CD14-positive monocyte (primary cell): ENCODE data around the gene FBXO24. TPM values are rescaled to one million over a fixed set of nuclear protein-coding genes. Genes with fewer than 3 reads are reported as not detected.
A peak's percentile ranks its signal among the peaks of the same experiment; 100 is the strongest.

ENCODE experiments used
- DNase-seq, 3 donors: peaks; one replicate each; pipeline ENCODE4 v3.0.0-alpha.2; 2011 to 2022
- H2AFZ ChIP-seq: 2 replicates; pipeline ENCODE4 v1.6.0; 2012; ENCODE audit warnings: mild to moderate bottlenecking, low read depth, low read length, inconsistent platforms; ENCODE audit not compliant: insufficient read depth, poor library complexity, severe bottlenecking
- H3K27ac ChIP-seq, 2 donors: 1 replicate in 1 of 2; 2 replicates in 1 of 2; pipeline ENCODE4 v1.5.1; 2012 to 2013; ENCODE audit warnings: low read length in 2 of 2, control low read depth in 1 of 2, inconsistent platforms in 1 of 2, low read depth in 1 of 2, mild to moderate bottlenecking in 1 of 2
- H3K27me3 ChIP-seq, 2 donors: one replicate each; pipeline versions ENCODE4 v1.6.0 to v1.6.1; 2011 to 2013; ENCODE audit warnings: low read length in 2 of 2; ENCODE audit not compliant: control insufficient read depth in 2 of 2, insufficient read depth in 2 of 2
- H3K36me3 ChIP-seq, 2 donors: replicated peaks in 1 of 2; 1 replicate in 1 of 2; 2 replicates in 1 of 2; pipeline versions ENCODE4 v1.5.1 to v1.6.1; 2012 to 2013; ENCODE audit warnings: low read length in 2 of 2, control low read depth in 1 of 2, inconsistent platforms in 1 of 2, mild to moderate bottlenecking in 1 of 2; ENCODE audit not compliant: insufficient read depth in 2 of 2, control insufficient read depth in 1 of 2
- H3K4me1 ChIP-seq, 2 donors: 1 replicate in 1 of 2; 2 replicates in 1 of 2; pipeline versions ENCODE4 v1.5.1 to v1.6.1; 2012 to 2013; ENCODE audit warnings: low read length in 2 of 2, control low read depth in 1 of 2, inconsistent platforms in 1 of 2, mild to moderate bottlenecking in 1 of 2, moderate library complexity in 1 of 2; ENCODE audit not compliant: insufficient read depth in 2 of 2, control insufficient read depth in 1 of 2
- H3K4me2 ChIP-seq: replicated peaks from 2 replicates; pipeline ENCODE3; 2012; ENCODE audit warnings: low read length, moderate library complexity, mild to moderate bottlenecking; ENCODE audit not compliant: poor library complexity, severe bottlenecking; ENCODE audit errors: extremely low read depth
- H3K4me3 ChIP-seq, 3 experiments: fragments of 200-600 bp in 1 of 3; sonication (generic) in 1 of 3; replicated peaks in 1 of 3; 1 replicate in 2 of 3; 2 replicates in 1 of 3; pipeline ENCODE4 v1.5.1; 2011 to 2013; ENCODE audit warnings: low read length in 3 of 3, mild to moderate bottlenecking in 3 of 3, control low read depth in 2 of 3, low read depth in 2 of 3, inconsistent platforms in 1 of 3, moderate library complexity in 1 of 3
- H3K79me2 ChIP-seq: 2 replicates; pipeline ENCODE4 v1.6.0; 2012; ENCODE audit warnings: mild to moderate bottlenecking, control low read depth, inconsistent platforms, low read length, moderate library complexity; ENCODE audit not compliant: insufficient read depth
- H3K9ac ChIP-seq: 2 replicates; pipeline ENCODE4 v1.6.0; 2017; ENCODE audit warnings: low read length, mild to moderate bottlenecking; ENCODE audit not compliant: insufficient read depth, poor library complexity, severe bottlenecking
- H3K9me3 ChIP-seq, 2 donors: replicated peaks in 1 of 2; 1 replicate in 1 of 2; 2 replicates in 1 of 2; pipeline versions ENCODE4 v1.5.1 to v1.6.1; 2012 to 2013; ENCODE audit warnings: low read length in 2 of 2, control low read depth in 1 of 2; ENCODE audit not compliant: control insufficient read depth in 1 of 2, insufficient read depth in 1 of 2
- H4K20me1 ChIP-seq: 2 replicates; pipeline ENCODE4 v1.6.0; 2012; ENCODE audit warnings: mild to moderate bottlenecking, low read length, control low read depth, moderate library complexity; ENCODE audit not compliant: insufficient read depth
- H3K27ac Mint-ChIP-seq, 7 donors: one replicate each; pipeline ENCODE4 v1.8.0; 2020; ENCODE audit warnings: mild to moderate bottlenecking in 7 of 7, mixed read lengths in 7 of 7, moderate library complexity in 6 of 7, inconsistent platforms in 2 of 7
- H3K27me3 Mint-ChIP-seq, 3 donors: one replicate each; pipeline ENCODE4 v1.8.0; 2021 to 2022; ENCODE audit warnings: low read depth in 3 of 3, mild to moderate bottlenecking in 3 of 3, mixed read lengths in 3 of 3, moderate library complexity in 3 of 3, inconsistent platforms in 1 of 3
- H3K36me3 Mint-ChIP-seq, 2 donors: one replicate each; pipeline ENCODE4 v1.8.0; 2020; ENCODE audit warnings: mixed read lengths in 2 of 2, inconsistent platforms in 1 of 2, mild to moderate bottlenecking in 1 of 2
- H3K4me1 Mint-ChIP-seq: one replicate; pipeline ENCODE4 v1.8.0; 2020; ENCODE audit warnings: mild to moderate bottlenecking, mixed read lengths
- H3K4me3 Mint-ChIP-seq, 2 donors: one replicate each; pipeline ENCODE4 v1.8.0; 2020; ENCODE audit warnings: mild to moderate bottlenecking in 2 of 2, mixed read lengths in 2 of 2, moderate library complexity in 1 of 2
- H3K9me3 Mint-ChIP-seq, 7 donors: one replicate each; pipeline ENCODE4 v1.8.0; 2020 to 2022; ENCODE audit warnings: mixed read lengths in 7 of 7, mild to moderate bottlenecking in 6 of 7, moderate library complexity in 6 of 7, inconsistent platforms in 2 of 7
- CTCF ChIP-seq: fragments of 200-600 bp; IDR thresholded peaks from one replicate; pipeline ENCODE4 v1.8.0; 2022; ENCODE audit warnings: antibody characterized with exemption, mild to moderate bottlenecking
- WGBS: methylation state at CpG from one replicate; pipeline ENCODE4 v1.1.5; 2013; ENCODE audit warnings: missing lambda C conversion rate; ENCODE audit not compliant: insufficient coverage; 5-methylcytosine and 5-hydroxymethylcytosine counted together
- intact Hi-C, 2 donors: fragments of 100-400 bp; cut with micrococcal nuclease; formaldehyde crosslinking; loops; one replicate each; pipeline versions ENCODE4 v1.15.0 to v1.15.1; 2023
- polyA plus RNA-seq, 3 donors: library from polyadenylated mRNA; depleted of rRNA in 1 of 3; unstranded in 2 of 3; stranded (reverse) in 1 of 3; fragments of 300-500 nt in 2 of 3; fragments of >200 nt in 1 of 3; fragmentation: Illumina TruSeq in 2 of 3; gene quantifications; 1 replicate in 2 of 3; 2 replicates in 1 of 3; pipeline ENCODE4 v1.2.3, GENCODE V29; 2012 to 2021

FBXO24 gene
- polyA plus RNA-seq, 3 donors: 0.42 to 1.2 (median 0.69) TPM

- 98% methylated on average over 5 of the region's 8 CpGs for WGBS
- no peak overlapping the region for H2AFZ ChIP-seq
- H3K79me2 ChIP-seq: no peaks in the 10 kb centered on the region
- no peaks in the 10 kb centered on the region for H3K9me3 ChIP-seq
- Mint-ChIP-seq H3K36me3 (peaks cover 0 to 4% of the 10 kb centered on the region in 2 donors), H3K4me3 (peak overlapping the region in 1 of 2 donors; percentile 36), H3K27me3 (peaks cover 15 to 43% (median 41%) of the 10 kb centered on the region in 3 donors), H3K4me1 (peaks cover 23% of the 10 kb centered on the region), H3K27ac (no peak overlapping the region), H3K9me3 (peaks cover 0 to 3% (median 0%) of the 10 kb centered on the region in 7 donors)
- no peaks in the 10 kb centered on the region for H3K36me3 ChIP-seq
- peaks cover 0 to 24% of the 10 kb centered on the region in 2 donors for H3K27me3 ChIP-seq
- H3K4me2 ChIP-seq: no peak overlapping the region
- H3K4me1 ChIP-seq: peaks cover 24 to 32% of the 10 kb centered on the region in 2 donors
- H3K4me3 ChIP-seq: no peak overlapping the region
- H3K27ac ChIP-seq: no peak overlapping the region
- no peak overlapping the region for H3K9ac ChIP-seq
- intact Hi-C loops: no loop called here
- no peak for TF ChIP-seq CTCF
- no peak for DNase-seq
- H4K20me1 ChIP-seq: no peaks in the 10 kb centered on the region
Measured at GRCh38 chr7:100607111-100607510, 21.0 kb downstream of the FBXO24 start.

- H3K79me2 ChIP-seq: peaks cover 4% of the 10 kb centered on the region
- no peaks in the 10 kb centered on the region for H3K9me3 ChIP-seq
- no peak overlapping the region for H2AFZ ChIP-seq
- no peak for TF ChIP-seq CTCF
- no peak overlapping the region for H3K27ac ChIP-seq
- H3K4me3 ChIP-seq: no peak overlapping the region
- no peaks in the 10 kb centered on the region for H4K20me1 ChIP-seq
- Mint-ChIP-seq H3K27ac (no peak overlapping the region), H3K4me1 (peaks cover 31% of the 10 kb centered on the region), H3K36me3 (peaks cover 5 to 11% of the 10 kb centered on the region in 2 donors), H3K4me3 (no peak overlapping the region), H3K9me3 (peaks cover 0 to 3% (median 0%) of the 10 kb centered on the region in 7 donors), H3K27me3 (peaks cover 13 to 30% (median 27%) of the 10 kb centered on the region in 3 donors)
- intact Hi-C loops: loop anchor here in 1 of 2 donors (5.0 kb wide), 1 partner anchor 277 kb away; the partner anchor contains the start of gene UFSP1
- peaks cover 0 to 16% of the 10 kb centered on the region in 2 donors for H3K27me3 ChIP-seq
- H3K9ac ChIP-seq: no peak overlapping the region
- H3K4me1 ChIP-seq: peaks cover 33 to 38% of the 10 kb centered on the region in 2 donors
- no peak for DNase-seq
- H3K4me2 ChIP-seq: no peak overlapping the region
- no peaks in the 10 kb centered on the region for H3K36me3 ChIP-seq
- WGBS: 90% methylated on average over 5 of the region's 5 CpGs
Measured at GRCh38 chr7:100609958-100610357, 23.8 kb downstream of the FBXO24 start.
